Measurements from ENCODE around the gene B4GALT7.
"Not testable (repeated sequence)": the region's sequence is repeated elsewhere in the genome, so short reads cannot be mapped to it uniquely, and the experiment has no call there.

The B4GALT7 gene

DNA sequence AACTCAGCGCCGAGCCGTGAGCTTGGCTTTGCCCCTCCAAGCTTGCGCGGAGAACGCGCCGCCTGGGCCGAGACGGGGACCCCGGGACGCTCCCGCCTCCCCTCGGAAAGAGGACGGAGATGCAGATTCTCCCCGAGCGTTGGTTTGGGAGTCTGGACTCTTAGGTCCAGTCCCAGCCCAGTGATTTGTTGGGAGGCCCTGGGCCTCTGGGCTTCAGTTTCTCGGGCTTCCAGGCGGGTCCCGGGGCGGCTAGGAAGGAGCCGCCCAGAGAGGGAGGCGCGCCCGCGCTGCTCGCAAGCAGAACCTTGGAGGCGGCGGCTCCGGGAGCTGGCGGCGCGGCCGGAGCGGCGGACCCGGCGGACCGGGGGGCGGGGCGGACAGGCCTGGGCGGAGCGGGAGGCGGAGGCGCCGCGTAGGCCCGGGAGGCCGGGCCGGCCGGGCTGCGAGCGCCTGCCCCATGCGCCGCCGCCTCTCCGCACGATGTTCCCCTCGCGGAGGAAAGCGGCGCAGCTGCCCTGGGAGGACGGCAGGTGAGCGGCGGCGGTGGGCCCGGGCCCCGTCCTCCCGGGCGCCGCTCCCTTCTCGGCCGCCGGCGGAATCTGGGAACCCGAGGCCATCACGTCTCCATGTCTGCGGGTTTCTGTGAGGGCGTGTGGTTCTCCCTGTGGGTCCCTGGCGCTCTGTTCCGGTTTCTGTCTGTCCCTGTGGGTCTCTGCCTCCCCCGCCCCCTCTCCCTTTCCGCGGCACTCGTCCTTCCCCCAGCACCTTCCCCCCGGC, at the start of gene B4GALT7:
B4GALT7 (plus strand) TSS at position 402 of the 777 bp plus-strand sequence; CDS start at position 481, 79 bp downstream.
- peak in 54 of 56 donors; percentile 9 to 88 (median 69) for DNase-seq

GRCh38 chr5:177552839-177553455, 47.0 kb upstream of the B4GALT7 start:
- peak in 12 of 56 donors; percentile 7 to 28 (median 22) for DNase-seq

DNA sequence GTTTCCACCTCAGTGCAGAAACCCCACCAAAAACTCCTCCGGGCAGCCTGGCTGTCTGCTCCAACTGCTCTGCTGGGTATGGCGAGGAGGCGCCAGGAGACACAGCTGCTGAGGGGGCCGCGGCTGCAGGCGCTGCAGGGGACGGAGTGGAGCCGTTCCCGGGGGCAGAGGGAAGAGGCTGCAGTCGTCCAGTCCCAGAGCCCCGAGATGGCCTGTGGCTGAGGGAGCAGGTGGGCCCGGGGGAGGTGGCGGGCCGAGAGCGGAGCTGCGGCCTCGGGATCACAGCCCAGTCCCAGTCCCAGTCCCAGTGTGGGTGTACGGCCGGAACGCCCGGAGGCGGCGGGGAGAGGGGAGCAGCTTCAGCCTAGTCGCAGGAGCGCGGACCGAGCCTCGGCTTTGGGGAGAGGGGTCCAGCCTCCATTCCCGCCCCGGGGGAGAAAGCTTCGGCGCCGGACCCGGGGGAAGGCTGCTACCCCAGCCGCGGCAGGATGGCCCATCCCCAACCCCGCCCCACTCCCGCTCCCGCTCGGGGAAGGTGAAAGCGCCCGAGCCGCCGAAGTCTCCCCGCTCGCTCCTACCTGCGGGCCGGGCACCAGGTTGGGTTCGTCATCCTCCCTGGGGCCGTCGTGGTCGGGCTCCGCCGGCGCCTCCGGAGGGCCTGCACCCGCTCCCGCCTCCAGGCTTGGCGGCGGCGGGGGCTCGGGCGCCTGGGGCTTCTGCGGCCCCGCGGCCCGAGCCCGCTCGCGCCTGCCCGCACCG, 46.1 kb upstream of the B4GALT7 start:
- DNase-seq = peak in 22 of 56 donors; percentile 12 to 72 (median 42)

GRCh38 chr5:177554474-177555111, 45.3 kb upstream of the B4GALT7 start, which contains the start of gene FAM193B:
TSS of gene FAM193B (minus strand) at chr5:177554563. CDS start at chr5:177554458, 105 bp downstream.
- peak; percentile 19 to 95 (median 88) for DNase-seq

GRCh38 chr5:177555228-177555627, 44.7 kb upstream of the B4GALT7 start:
- no peak for DNase-seq

GRCh38 chr5:177555665-177556064, 44.3 kb upstream of the B4GALT7 start:
- no peak for DNase-seq

DNA sequence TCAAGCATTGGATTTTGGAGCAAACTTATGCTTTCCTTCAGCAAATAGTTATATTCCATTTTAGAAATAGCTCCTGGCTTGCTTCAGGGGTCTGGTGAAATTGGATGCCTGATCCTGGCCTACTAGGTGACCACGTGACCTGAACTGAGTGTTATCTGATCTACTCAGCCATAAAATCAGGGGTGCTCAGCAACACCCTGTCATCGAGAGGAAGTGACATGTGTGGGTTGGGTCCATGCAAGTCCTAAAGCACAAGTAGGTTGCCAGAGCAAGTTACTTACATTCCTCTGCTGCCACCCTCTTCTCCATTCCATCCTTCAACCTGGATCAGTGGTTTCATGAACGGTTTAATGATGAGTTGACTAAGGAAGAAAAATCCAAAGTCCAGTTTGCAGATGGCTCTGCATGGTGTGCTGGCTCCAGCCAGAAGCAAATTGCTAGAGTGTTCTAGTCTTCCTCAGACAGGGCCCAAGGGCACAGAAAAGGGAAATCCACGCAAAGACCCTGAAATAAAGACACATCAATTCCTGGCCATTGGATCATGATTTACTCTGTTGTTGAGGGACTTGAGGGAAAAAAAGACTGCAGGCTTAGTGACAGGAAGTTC, 42.8 kb upstream of the B4GALT7 start:
- no peak for DNase-seq

DNA sequence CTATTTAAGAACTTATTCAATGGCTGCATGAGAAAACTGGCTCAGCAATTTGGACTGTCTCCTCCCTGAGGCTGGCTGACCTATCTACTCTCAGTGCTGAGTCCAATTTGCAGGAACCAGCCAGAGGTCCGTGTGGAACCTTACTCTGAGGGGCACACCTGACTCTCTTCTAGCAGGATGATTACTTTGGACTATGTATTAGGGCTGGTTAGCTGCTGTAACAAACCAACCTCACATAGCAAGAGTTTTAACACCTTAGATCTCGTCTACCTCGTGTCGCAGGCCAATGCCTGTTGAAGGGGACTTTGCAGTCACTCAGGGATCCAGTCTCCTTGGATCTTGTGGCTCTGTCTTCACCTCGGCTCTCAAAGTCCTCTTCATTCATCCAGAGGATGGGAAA, 42.1 kb upstream of the B4GALT7 start:
- DNase-seq = no peak

DNA sequence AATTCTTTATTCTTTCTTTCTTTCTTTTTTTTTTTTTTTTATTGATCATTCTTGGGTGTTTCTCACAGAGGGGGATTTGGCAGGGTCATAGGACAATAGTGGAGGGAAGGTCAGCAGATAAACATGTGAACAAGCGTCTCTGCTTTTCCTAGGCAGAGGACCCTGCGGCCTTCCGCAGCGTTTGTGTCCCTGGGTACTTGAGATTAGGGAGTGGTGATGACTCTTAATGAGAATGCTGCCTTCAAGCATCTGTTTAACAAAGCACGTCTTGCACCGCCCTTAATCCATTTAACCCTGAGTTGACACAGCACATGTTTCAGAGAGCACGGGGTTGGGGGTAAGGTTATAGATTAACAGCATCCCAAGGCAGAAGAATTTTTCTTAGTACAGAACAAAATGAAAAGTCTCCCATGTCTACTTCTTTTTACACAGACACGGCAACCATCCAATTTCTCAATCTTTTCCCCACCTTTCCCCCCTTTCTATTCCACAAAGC, 40.4 kb upstream of the B4GALT7 start:
- DNase-seq = not testable (repeated sequence)

DNA sequence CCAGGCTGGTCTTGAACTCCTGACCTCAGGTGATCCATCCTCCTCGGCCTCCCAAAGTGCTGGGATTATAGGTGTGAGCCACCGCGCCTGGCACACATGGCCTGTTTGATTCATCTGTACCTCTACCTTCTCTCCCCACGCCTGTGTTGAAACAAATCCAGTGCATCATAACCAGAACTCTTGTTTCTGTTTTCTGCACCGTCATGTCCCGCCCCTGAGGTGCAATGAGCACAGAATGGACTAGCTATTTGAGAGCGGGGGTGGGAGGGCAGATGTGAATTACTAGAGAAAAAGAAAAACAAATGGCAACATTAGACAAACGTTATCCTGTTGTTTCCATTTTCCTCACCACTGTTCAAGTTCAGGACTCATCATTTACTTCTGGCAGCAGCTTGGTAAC, 34.9 kb upstream of the B4GALT7 start:
- no peak for DNase-seq

DNA sequence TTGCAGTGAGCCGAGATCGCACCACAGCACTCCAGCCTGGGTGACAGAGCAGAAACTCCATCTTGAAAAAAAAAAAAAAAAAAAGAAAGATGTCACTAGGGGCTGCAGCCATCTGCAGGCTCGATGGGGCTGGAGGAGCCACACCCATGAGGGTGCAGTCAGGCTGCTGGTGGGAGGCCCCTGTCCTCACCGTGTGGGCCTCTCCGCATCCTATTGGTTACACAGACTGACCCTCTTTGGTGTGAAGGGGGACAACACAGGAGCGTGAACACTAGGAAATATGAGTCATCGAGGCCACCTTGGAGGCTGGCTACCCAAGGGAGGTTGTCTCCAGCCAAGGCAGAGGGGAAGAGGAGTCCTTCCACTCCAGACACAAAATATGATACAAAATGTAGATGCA, 31.6 kb upstream of the B4GALT7 start:
- DNase-seq = no peak

DNA sequence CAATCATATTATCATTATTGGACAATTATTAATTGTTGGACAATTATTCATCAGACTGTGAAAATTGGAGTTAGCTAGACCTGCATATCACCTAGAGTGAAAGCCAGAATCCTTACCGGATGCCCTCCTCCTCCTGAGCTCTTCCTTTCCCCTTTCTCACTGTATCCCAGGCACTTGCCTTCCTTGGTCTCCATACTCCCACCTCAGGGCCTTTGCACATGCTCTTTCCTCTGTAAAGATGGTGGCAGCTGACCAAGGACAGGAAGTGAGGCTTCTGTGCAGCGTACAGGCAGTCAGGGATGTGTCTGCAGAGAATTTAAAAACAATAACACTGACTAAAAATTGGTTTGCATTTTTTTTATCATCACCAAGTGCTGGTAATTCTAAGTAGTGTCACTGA, 30.0 kb upstream of the B4GALT7 start:
- no peak for DNase-seq

GRCh38 chr5:177575488-177575887, 24.4 kb upstream of the B4GALT7 start:
- no peak for DNase-seq

DNA sequence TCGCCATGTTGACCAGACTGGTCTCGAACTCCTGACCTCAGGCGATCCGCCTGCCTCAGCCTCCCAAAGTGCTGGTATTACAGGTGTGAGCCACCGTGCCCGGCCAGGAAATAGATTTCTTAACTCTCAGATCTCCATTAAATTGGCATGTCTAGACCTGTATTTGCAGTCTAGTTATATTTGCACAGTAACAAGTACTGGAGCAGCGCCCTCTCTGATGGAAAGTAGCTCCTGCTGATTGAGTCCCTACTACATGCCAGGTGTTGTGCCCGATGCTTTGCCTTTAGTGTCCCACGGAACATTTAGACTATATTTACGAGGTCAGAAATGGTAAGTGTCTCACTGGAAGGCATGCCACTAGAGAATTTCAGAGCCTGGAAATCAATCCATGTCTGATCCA, 23.8 kb upstream of the B4GALT7 start:
- DNase-seq = no peak

GRCh38 chr5:177578316-177578715, 21.6 kb upstream of the B4GALT7 start:
- no peak for DNase-seq

- DNase-seq = no peak
These were observed 11.5 kb upstream of the B4GALT7 start for GRCh38 chr5:177588413-177588909.

DNA sequence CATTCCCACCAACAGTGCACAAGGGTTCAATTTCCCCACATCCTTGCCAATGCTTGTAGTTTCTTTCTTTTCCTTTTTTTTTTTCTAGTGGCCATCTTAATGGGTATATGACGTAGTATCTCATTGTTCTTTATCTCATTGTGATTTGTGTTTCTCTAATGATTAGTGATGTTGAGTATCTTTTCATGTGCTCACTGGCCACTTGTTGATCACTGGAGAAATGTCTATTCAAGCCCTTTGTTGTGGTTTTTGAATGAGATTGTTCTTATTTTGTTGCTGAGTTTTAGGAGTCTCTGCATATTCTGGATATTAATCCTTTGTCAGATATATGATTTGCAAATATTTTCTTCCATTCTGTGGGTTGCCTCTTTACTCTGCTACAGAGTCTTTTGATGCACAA, 9.5 kb upstream of the B4GALT7 start:
- DNase-seq = no peak

DNA sequence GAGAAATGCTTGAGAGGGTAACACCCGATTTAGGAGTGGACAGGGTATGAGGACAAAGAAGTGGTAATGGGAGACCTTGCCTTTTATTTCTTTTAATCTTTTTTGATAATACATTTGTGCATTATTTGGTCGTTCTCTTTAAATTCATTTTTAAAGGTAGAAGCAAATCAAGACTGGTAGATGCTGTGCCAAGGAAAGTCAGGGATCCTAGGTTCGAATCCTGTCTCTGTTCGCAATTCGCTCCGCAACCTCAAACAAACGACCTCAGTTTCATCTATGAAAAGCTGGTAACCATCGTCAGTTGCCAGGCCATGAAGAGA, 8.3 kb upstream of the B4GALT7 start:
- no peak for DNase-seq

GRCh38 chr5:177592010-177592834, 7.7 kb upstream of the B4GALT7 start, which contains the start of gene TMED9:
TSS of gene TMED9 (plus strand) at chr5:177592203. CDS start at chr5:177592215, 12 bp downstream.
- peak; percentile 23 to 91 (median 73) for DNase-seq

DNA sequence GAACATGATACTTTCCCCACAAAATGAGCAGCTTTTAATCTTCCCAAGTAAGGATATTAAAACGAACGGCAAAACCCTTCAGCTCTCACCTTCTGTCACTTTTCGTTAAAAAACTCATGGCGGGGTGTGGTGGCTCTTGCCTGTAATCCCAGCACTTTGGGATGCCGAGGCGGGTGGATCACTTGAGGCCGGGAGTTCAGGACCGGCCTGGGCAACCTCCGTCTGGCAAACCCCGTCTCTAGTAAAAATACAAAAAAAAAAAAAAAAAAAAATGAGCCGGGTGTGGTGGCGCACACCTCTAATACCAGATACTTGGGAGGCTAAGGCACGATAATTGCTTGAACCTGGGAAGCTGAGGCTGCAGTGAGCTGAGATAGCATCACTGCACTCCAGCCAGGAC, 7.0 kb upstream of the B4GALT7 start:
- DNase-seq = no peak

Measured in amygdala (tissue), 56 donors.